IPS-15b (cell line): ENCODE measurements around the gene ANKRD63.

Experiments used
- H3K27me3 ChIP-seq: one replicate; pipeline ENCODE4 v1.6.1; 2013; ENCODE audit warnings: low read length; ENCODE audit not compliant: control insufficient read depth, insufficient read depth
- H3K36me3 ChIP-seq: one replicate; pipeline ENCODE4 v1.6.1; 2013; ENCODE audit warnings: low read length; ENCODE audit not compliant: control insufficient read depth, insufficient read depth
- H3K4me1 ChIP-seq: one replicate; pipeline ENCODE4 v1.6.1; 2013; ENCODE audit warnings: mild to moderate bottlenecking, low read length; ENCODE audit not compliant: control insufficient read depth, insufficient read depth
- H3K4me3 ChIP-seq: one replicate; pipeline ENCODE4 v1.5.1; 2013; ENCODE audit warnings: low read depth, low read length
- H3K9ac ChIP-seq: one replicate; pipeline ENCODE4 v1.6.1; 2013; ENCODE audit warnings: low read depth, mild to moderate bottlenecking, low read length
- H3K9me3 ChIP-seq: one replicate; pipeline ENCODE4 v1.6.1; 2013; ENCODE audit warnings: mild to moderate bottlenecking, low read length; ENCODE audit not compliant: control insufficient read depth, insufficient read depth

ANKRD63 gene

GRCh38 chr15:40258544-40258943, 24.3 kb downstream of the ANKRD63 start:
- H3K4me3 ChIP-seq = no peak overlapping the region
- no peaks in the 10 kb centered on the region for H3K9me3 ChIP-seq
- H3K36me3 ChIP-seq = no peaks in the 10 kb centered on the region
- peaks cover 6% of the 10 kb centered on the region for H3K4me1 ChIP-seq
- H3K9ac ChIP-seq = peak overlapping the region; percentile 8
- H3K27me3 ChIP-seq = peaks cover 14% of the 10 kb centered on the region

- Histone ChIP-seq H3K27me3 (peaks cover 20% of the 10 kb centered on the region), H3K9me3 (no peaks in the 10 kb centered on the region)
Observed at GRCh38 chr15:40257656-40258450, 25.0 kb downstream of the ANKRD63 start.

GRCh38 chr15:40256638-40257235, 26.1 kb downstream of the ANKRD63 start:
- Histone ChIP-seq H3K9me3 (no peaks in the 10 kb centered on the region), H3K9ac (no peak overlapping the region)

More at GRCh38 chr15:40257656-40258450, 25.0 kb downstream of the ANKRD63 start:
- Histone ChIP-seq H3K4me3 (no peak overlapping the region), H3K9ac (no peak overlapping the region), H3K4me1 (peaks cover 6% of the 10 kb centered on the region), H3K36me3 (no peaks in the 10 kb centered on the region)

GRCh38 chr15:40255033-40255432, 27.8 kb downstream of the ANKRD63 start:
- H3K9me3 ChIP-seq = no peaks in the 10 kb centered on the region
- peaks cover 6% of the 10 kb centered on the region for H3K4me1 ChIP-seq
- peaks cover 32% of the 10 kb centered on the region for H3K27me3 ChIP-seq
- H3K9ac ChIP-seq = no peak overlapping the region
- no peak overlapping the region for H3K4me3 ChIP-seq
- no peaks in the 10 kb centered on the region for H3K36me3 ChIP-seq

More at GRCh38 chr15:40256638-40257235, 26.1 kb downstream of the ANKRD63 start:
- Histone ChIP-seq H3K27me3 (peaks cover 24% of the 10 kb centered on the region), H3K4me3 (no peak overlapping the region), H3K4me1 (peaks cover 6% of the 10 kb centered on the region), H3K36me3 (no peaks in the 10 kb centered on the region)

- H3K4me3 ChIP-seq = no peak overlapping the region
- no peak overlapping the region for H3K9ac ChIP-seq
- H3K36me3 ChIP-seq = no peaks in the 10 kb centered on the region
- peaks cover 6% of the 10 kb centered on the region for H3K4me1 ChIP-seq
- H3K9me3 ChIP-seq = no peaks in the 10 kb centered on the region
- H3K27me3 ChIP-seq = peaks cover 32% of the 10 kb centered on the region
Observed at GRCh38 chr15:40254452-40254851, 28.4 kb downstream of the ANKRD63 start.

- Histone ChIP-seq H3K9me3 (no peaks in the 10 kb centered on the region), H3K27me3 (peaks cover 32% of the 10 kb centered on the region), H3K4me3 (peak overlapping the region; percentile 62), H3K9ac (peak overlapping the region; percentile 47), H3K4me1 (peaks cover 1% of the 10 kb centered on the region), H3K36me3 (no peaks in the 10 kb centered on the region)
Observed at GRCh38 chr15:40253167-40253790, 29.6 kb downstream of the ANKRD63 start.

- H3K9ac ChIP-seq = peak overlapping the region; percentile 47
Observed at GRCh38 chr15:40252438-40253166, 30.3 kb downstream of the ANKRD63 start.

GRCh38 chr15:40252141-40252437, 30.8 kb downstream of the ANKRD63 start:
- Histone ChIP-seq H3K36me3 (no peaks in the 10 kb centered on the region), H3K4me3 (peak overlapping the region; percentile 62), H3K4me1 (no peaks in the 10 kb centered on the region), H3K9ac (no peak overlapping the region), H3K9me3 (no peaks in the 10 kb centered on the region), H3K27me3 (peaks cover 32% of the 10 kb centered on the region)

More at GRCh38 chr15:40252438-40253166, 30.3 kb downstream of the ANKRD63 start:
- H3K4me3 ChIP-seq = peak overlapping the region; percentile 62
- H3K27me3 ChIP-seq = peaks cover 32% of the 10 kb centered on the region
- no peaks in the 10 kb centered on the region for H3K9me3 ChIP-seq
- H3K36me3 ChIP-seq = no peaks in the 10 kb centered on the region
- no peaks in the 10 kb centered on the region for H3K4me1 ChIP-seq

- Histone ChIP-seq H3K27me3 (peaks cover 32% of the 10 kb centered on the region), H3K4me1 (no peaks in the 10 kb centered on the region)
Observed at GRCh38 chr15:40251486-40252140, 31.3 kb downstream of the ANKRD63 start.

GRCh38 chr15:40250771-40251483, 31.9 kb downstream of the ANKRD63 start:
- no peak overlapping the region for H3K4me3 ChIP-seq
- H3K36me3 ChIP-seq = no peaks in the 10 kb centered on the region
- no peak overlapping the region for H3K9ac ChIP-seq
- H3K4me1 ChIP-seq = no peaks in the 10 kb centered on the region
- no peaks in the 10 kb centered on the region for H3K9me3 ChIP-seq
- H3K27me3 ChIP-seq = peaks cover 32% of the 10 kb centered on the region

More at GRCh38 chr15:40251486-40252140, 31.3 kb downstream of the ANKRD63 start:
- Histone ChIP-seq H3K36me3 (no peaks in the 10 kb centered on the region), H3K9ac (no peak overlapping the region), H3K9me3 (no peaks in the 10 kb centered on the region), H3K4me3 (peak overlapping the region; percentile 62)

- H3K4me3 ChIP-seq = no peak overlapping the region
- peaks cover 32% of the 10 kb centered on the region for H3K27me3 ChIP-seq
- H3K9me3 ChIP-seq = no peaks in the 10 kb centered on the region
- H3K36me3 ChIP-seq = no peaks in the 10 kb centered on the region
- H3K9ac ChIP-seq = no peak overlapping the region
- H3K4me1 ChIP-seq = no peaks in the 10 kb centered on the region
Observed at GRCh38 chr15:40250304-40250656, 32.6 kb downstream of the ANKRD63 start.
